ENCODE data around the gene PPP1R11. TPM values are rescaled to one million over a fixed set of nuclear protein-coding genes. Genes with fewer than 3 reads are reported as not detected.
"Not testable (repeated sequence)": the region's sequence is repeated elsewhere in the genome, so short reads cannot be mapped to it uniquely, and the experiment has no call there.

Gene PPP1R11, protein sequence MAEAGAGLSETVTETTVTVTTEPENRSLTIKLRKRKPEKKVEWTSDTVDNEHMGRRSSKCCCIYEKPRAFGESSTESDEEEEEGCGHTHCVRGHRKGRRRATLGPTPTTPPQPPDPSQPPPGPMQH
- total RNA-seq = 10 to 100 TPM; 67.1 to 70.9 TPM
- polyA plus RNA-seq = 122 TPM

DNA sequence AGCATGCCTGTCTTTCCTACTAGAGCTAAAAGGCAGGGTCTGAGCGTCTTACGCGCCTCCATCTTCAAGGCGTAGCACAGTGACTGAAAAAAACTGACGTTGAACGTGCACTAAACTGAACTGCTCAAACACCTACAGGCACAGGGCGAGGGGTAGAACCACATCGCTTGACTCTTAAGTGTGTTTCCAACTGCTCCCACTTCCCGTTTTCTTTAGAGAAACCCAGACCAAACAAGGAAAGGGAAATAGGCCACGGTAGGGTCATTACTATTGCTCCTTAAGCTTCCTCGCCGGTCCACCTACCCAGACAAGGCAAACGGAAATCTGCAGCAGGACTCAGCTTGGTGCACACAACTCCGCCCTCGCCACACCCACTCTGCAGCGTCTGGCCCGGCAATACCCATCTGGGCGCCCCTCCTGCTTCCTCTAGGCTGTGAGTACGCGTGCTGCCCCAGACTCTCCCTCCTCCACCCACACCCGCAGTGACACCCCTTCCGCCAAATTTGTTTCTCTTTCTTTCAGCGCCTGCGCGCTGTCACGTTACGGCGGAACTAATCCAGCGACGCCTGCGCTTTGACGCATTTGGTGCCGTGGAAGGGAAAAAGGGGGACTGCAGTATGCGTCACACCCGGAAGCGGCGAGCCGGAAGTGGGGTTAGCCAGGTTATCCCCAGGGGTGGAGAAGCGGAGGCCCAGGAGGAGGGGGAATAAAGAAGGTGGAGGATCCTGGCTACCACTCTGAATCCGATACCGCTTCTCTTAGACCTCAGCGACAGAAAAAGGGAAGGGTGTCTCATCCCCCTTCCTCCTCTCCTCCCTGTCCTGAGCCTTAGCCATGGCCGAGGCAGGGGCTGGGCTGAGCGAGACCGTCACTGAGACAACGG, at the start of gene PPP1R11:
Gene PPP1R11, plus strand, starts transcription at position 622 of the 883 bp plus-strand sequence. Its CDS starts 213 bp downstream, at position 835.
- Mint-ChIP-seq H3K4me3 (peak within 1 kb of the TSS; percentile 89 to 97 (median 92)), H3K36me3 (peaks cover 23 to 66% (median 29%) of the 10 kb centered on the region in 3 donors), H3K27ac (peak within 1 kb of the TSS; percentile 91 to 100 (median 98)), H3K9me3 (peaks cover 0 to 3% (median 0%) of the 10 kb centered on the region in 5 donors), H3K4me1 (peaks cover 56 to 77% (median 71%) of the 10 kb centered on the region in 3 donors), H3K27me3 (peaks cover 10 to 15% of the 10 kb centered on the region in 2 donors)
- DNase-seq = peak; percentile 98 to 100 (median 99)
- no peaks in the 10 kb centered on the region for H3K9me3 ChIP-seq (ENCODE audit: low read length)
- no peaks in the 10 kb centered on the region for H3K27me3 ChIP-seq (ENCODE audit: insufficient read depth, low read length, poor library complexity, severe bottlenecking)
- H3K36me3 ChIP-seq (ENCODE audit: insufficient read depth, low read length) = peaks cover 28% of the 10 kb centered on the region
- H3K4me1 ChIP-seq (ENCODE audit: insufficient read depth, low read length) = peaks cover 44% of the 10 kb centered on the region
- peak within 1 kb of the TSS; percentile 95 for H3K4me3 ChIP-seq (ENCODE audit: low read length)
- H3K27ac ChIP-seq (ENCODE audit: low read depth, low read length) = peak within 1 kb of the TSS; percentile 98
- ChIA-PET CTCF (interaction anchor here (0.9 to 1.8 kb wide), 2 partner anchors 36 to 58 kb away, joined by 3 to 7 read pairs; no protein-coding TSS in a partner anchor), POLR2A (interaction anchor here (0.6 to 1.6 kb wide), 6 partner anchors 35 to 1905 kb away, joined by 3 to 9 read pairs (median 3); partner anchors contain the start of genes DXO, TRIM26 and TRIM39)

DNA sequence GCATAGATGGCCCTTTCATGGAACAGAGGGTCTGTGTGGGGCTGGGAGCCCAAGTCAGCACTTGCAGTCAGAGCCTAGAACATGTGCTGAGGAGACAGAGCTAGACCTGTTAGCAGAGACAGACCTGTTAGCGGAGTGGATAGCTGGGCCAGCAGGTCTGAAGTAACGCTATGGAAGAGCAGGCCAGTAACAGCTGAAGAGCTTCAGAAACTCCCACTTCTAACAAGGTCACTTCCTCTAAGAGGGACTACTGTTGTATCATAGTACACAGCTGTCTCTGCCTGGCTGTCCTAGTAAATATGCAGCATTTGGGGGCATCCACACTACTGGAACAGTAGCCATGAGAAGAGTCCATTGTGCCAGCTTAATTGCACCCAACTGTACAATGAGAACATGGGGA, 47.2 kb upstream of the PPP1R11 start:
- no peak overlapping the region for H3K27ac ChIP-seq (ENCODE audit: low read depth, low read length)
- no peaks in the 10 kb centered on the region for H3K36me3 ChIP-seq (ENCODE audit: insufficient read depth, low read length)
- H3K27me3 ChIP-seq (ENCODE audit: insufficient read depth, low read length, poor library complexity, severe bottlenecking) = no peaks in the 10 kb centered on the region
- Mint-ChIP-seq H3K4me3 (no peak overlapping the region), H3K27me3 (no peaks in the 10 kb centered on the region), H3K9me3 (no peaks in the 10 kb centered on the region), H3K27ac (no peak overlapping the region), H3K4me1 (no peaks in the 10 kb centered on the region), H3K36me3 (peaks cover 0 to 21% (median 20%) of the 10 kb centered on the region in 3 donors)
- no peak for DNase-seq
- POLR2A ChIA-PET = no interaction called here
- no peaks in the 10 kb centered on the region for H3K4me1 ChIP-seq (ENCODE audit: insufficient read depth, low read length)
- no peak overlapping the region for H3K4me3 ChIP-seq (ENCODE audit: low read length)
- no peaks in the 10 kb centered on the region for H3K9me3 ChIP-seq (ENCODE audit: low read length)
- CTCF ChIA-PET = interaction anchor here (1.5 kb wide), 1 partner anchor 171 kb away, joined by 4 read pairs; no protein-coding TSS in a partner anchor

DNA sequence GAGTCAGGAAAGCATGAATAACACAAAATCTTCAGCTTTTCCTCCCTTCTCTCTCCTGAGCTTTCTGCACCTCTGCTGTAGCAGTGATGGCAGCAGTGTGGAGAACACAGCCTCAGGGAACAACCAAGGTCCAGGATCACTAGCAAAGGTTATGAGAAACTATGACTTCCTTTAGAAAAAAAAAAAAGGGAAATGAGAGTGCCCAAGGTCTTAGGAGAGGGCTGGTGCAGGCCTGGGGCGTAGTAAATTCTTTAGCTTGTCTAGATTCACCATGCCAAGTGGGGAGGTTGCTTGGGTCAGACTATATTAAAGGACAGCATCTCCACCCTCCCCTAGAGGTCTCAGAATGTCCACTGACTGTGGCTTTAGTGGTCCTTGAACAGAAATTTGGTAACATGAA, 46.4 kb upstream of the PPP1R11 start:
- Histone ChIP-seq H3K27me3 (ENCODE audit: insufficient read depth, low read length, poor library complexity, severe bottlenecking) (no peaks in the 10 kb centered on the region), H3K4me3 (ENCODE audit: low read length) (no peak overlapping the region), H3K36me3 (ENCODE audit: insufficient read depth, low read length) (no peaks in the 10 kb centered on the region), H3K27ac (ENCODE audit: low read depth, low read length) (no peak overlapping the region), H3K9me3 (ENCODE audit: low read length) (no peaks in the 10 kb centered on the region), H3K4me1 (ENCODE audit: insufficient read depth, low read length) (no peaks in the 10 kb centered on the region)
- Mint-ChIP-seq H3K9me3 (no peaks in the 10 kb centered on the region), H3K4me1 (no peaks in the 10 kb centered on the region), H3K27me3 (no peaks in the 10 kb centered on the region), H3K4me3 (no peak overlapping the region), H3K27ac (no peak overlapping the region), H3K36me3 (peaks cover 0 to 19% (median 17%) of the 10 kb centered on the region in 3 donors)
- no peak for DNase-seq
- ChIA-PET POLR2A (no interaction called here), CTCF (no interaction called here)

DNA sequence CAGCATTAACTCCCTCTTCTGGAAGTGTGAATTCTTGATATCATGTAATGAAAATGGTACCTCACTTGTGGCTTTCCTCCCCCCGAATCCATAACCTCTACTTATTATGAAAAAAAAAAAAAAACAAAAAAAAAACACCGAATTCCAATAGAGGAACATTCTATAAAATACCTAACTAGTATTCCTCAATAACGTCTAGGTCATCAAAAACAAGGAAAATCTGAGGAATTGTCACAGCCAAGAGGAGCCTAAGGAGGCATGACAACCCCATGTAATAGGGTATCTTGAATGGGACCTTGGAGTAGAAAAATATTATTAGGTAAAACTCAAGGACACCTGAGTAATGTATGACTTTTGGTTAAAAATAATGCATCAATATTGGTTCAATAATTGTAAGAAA, 44.8 kb upstream of the PPP1R11 start:
- H3K4me1 ChIP-seq (ENCODE audit: insufficient read depth, low read length) = no peaks in the 10 kb centered on the region
- ChIA-PET POLR2A (no interaction called here), CTCF (no interaction called here)
- H3K9me3 Mint-ChIP-seq = no peaks in the 10 kb centered on the region
- peaks cover 0 to 19% (median 15%) of the 10 kb centered on the region in 3 donors for H3K36me3 Mint-ChIP-seq
- no peak for DNase-seq
- no peaks in the 10 kb centered on the region for H3K36me3 ChIP-seq (ENCODE audit: insufficient read depth, low read length)
- H3K27ac ChIP-seq (ENCODE audit: low read depth, low read length) = no peak overlapping the region
- H3K27ac Mint-ChIP-seq = no peak overlapping the region
- no peaks in the 10 kb centered on the region for H3K27me3 ChIP-seq (ENCODE audit: insufficient read depth, low read length, poor library complexity, severe bottlenecking)
- H3K9me3 ChIP-seq (ENCODE audit: low read length) = no peaks in the 10 kb centered on the region
- no peak overlapping the region for H3K4me3 Mint-ChIP-seq
- no peaks in the 10 kb centered on the region for H3K27me3 Mint-ChIP-seq
- no peaks in the 10 kb centered on the region for H3K4me1 Mint-ChIP-seq
- no peak overlapping the region for H3K4me3 ChIP-seq (ENCODE audit: low read length)

DNA sequence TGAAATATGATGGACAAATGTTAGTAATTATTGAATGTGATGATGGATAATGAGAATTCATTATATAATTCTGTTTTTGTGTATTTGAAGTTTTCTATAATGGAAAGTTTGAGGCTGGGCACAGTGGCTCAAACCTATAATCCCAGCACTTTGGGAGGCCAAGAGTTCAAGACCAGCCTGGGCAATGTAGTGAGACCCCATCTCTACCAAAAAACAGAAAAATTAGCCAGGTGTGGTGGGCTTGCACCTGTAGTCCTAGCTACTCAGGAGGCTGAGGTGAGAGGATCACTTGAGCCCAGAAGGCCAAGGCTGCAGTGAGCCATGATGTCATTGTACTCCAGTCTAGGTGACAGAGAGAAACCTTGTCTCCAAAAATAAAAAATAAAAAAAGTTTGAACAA, 44.3 kb upstream of the PPP1R11 start:
- POLR2A ChIA-PET = not testable (repeated sequence)

DNA sequence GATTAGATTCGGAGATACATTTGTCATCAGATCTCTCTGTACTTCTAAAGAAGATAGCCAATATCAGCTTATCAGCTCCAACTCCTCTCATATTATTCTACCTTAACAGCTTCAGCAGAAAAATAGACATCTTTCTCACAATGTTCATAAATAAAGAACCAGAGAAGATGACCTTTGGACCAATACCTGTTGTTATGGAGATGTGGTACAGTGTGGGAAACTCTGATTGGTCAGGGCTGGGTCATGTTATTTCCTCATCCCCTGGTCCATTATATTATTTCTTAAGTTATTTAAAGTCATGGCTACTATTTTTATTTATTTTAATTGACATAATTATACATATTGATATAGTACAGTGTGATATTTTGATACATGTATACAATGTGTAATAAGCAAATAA, 41.8 kb upstream of the PPP1R11 start:
- H3K27ac Mint-ChIP-seq = no peak overlapping the region

More for the DNA sequence above, 44.3 kb upstream of the PPP1R11 start:
- H3K27ac Mint-ChIP-seq; H3K4me3 Mint-ChIP-seq; H3K27me3 ChIP-seq (ENCODE audit: insufficient read depth, low read length, poor library complexity, severe bottlenecking); H3K27me3 Mint-ChIP-seq; H3K9me3 Mint-ChIP-seq; DNase-seq; H3K36me3 ChIP-seq (ENCODE audit: insufficient read depth, low read length); CTCF ChIA-PET; H3K4me3 ChIP-seq (ENCODE audit: low read length); H3K9me3 ChIP-seq (ENCODE audit: low read length); H3K4me1 ChIP-seq (ENCODE audit: insufficient read depth, low read length); H3K27ac ChIP-seq (ENCODE audit: low read depth, low read length); H3K4me1 Mint-ChIP-seq: not testable (repeated sequence)
- peaks cover 0 to 19% (median 14%) of the 10 kb centered on the region in 3 donors for H3K36me3 Mint-ChIP-seq

DNA sequence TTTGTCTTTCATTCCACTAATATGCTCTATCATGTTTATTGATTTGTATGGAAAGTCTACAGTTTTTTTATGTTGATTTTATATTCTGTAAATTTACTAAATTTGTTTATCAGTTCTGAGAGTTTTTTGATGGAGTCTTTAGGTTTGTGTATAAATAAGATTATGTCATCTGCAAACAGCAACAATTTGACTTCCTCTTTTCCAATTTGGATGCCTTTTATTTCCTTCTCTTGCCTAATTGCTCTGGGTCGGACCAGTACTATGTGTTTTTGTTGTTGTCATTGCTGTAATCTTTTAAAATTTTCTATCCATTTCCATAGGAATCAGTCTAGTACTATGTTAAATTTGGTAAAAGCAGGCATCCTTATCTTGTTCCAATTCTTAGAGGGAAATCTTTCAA, 37.4 kb upstream of the PPP1R11 start:
- no peak overlapping the region for H3K4me3 Mint-ChIP-seq
- H3K27me3 Mint-ChIP-seq = no peaks in the 10 kb centered on the region
- CTCF ChIA-PET = no interaction called here
- no peaks in the 10 kb centered on the region for H3K9me3 ChIP-seq (ENCODE audit: low read length)
- no peaks in the 10 kb centered on the region for H3K4me1 Mint-ChIP-seq
- POLR2A ChIA-PET = no interaction called here
- H3K36me3 Mint-ChIP-seq = peaks cover 6 to 18% (median 8%) of the 10 kb centered on the region in 3 donors
- no peak overlapping the region for H3K4me3 ChIP-seq (ENCODE audit: low read length)
- no peaks in the 10 kb centered on the region for H3K36me3 ChIP-seq (ENCODE audit: insufficient read depth, low read length)
- H3K27ac Mint-ChIP-seq = no peak overlapping the region
- H3K27ac ChIP-seq (ENCODE audit: low read depth, low read length) = no peak overlapping the region
- no peaks in the 10 kb centered on the region for H3K27me3 ChIP-seq (ENCODE audit: insufficient read depth, low read length, poor library complexity, severe bottlenecking)
- H3K4me1 ChIP-seq (ENCODE audit: insufficient read depth, low read length) = no peaks in the 10 kb centered on the region
- DNase-seq = no peak
- H3K9me3 Mint-ChIP-seq = no peaks in the 10 kb centered on the region

More for the DNA sequence above, 41.8 kb upstream of the PPP1R11 start:
- Histone ChIP-seq H3K36me3 (ENCODE audit: insufficient read depth, low read length) (no peaks in the 10 kb centered on the region), H3K4me1 (ENCODE audit: insufficient read depth, low read length) (no peaks in the 10 kb centered on the region), H3K27ac (ENCODE audit: low read depth, low read length) (no peak overlapping the region), H3K4me3 (ENCODE audit: low read length) (no peak overlapping the region), H3K9me3 (ENCODE audit: low read length) (no peaks in the 10 kb centered on the region), H3K27me3 (ENCODE audit: insufficient read depth, low read length, poor library complexity, severe bottlenecking) (no peaks in the 10 kb centered on the region)
- H3K27me3 Mint-ChIP-seq = no peaks in the 10 kb centered on the region
- POLR2A ChIA-PET = no interaction called here
- CTCF ChIA-PET = no interaction called here
- no peaks in the 10 kb centered on the region for H3K4me1 Mint-ChIP-seq
- H3K4me3 Mint-ChIP-seq = no peak overlapping the region
- H3K9me3 Mint-ChIP-seq = no peaks in the 10 kb centered on the region
- H3K36me3 Mint-ChIP-seq = peaks cover 0 to 14% (median 14%) of the 10 kb centered on the region in 3 donors
- no peak for DNase-seq

DNA sequence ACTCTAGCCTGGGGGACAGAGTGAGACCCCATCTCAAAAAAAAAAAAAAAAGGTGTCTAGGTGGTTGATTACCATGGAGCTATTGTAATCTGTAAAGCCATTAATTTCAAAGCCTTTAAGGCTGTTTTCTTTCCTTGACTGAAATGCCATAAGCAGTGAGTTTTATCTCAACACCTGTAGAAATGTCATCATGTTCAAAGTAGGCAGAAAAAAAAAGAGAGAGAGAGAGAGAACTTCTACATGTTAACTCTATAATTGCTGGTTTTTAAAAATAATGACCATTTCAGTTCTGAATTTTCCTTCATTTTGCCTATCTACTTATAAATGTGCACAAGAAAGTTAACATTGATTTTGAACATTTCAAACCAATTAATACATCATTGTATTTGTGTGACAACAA, 35.6 kb upstream of the PPP1R11 start:
- no peak overlapping the region for H3K27ac Mint-ChIP-seq
- no peaks in the 10 kb centered on the region for H3K9me3 Mint-ChIP-seq
- H3K4me3 ChIP-seq (ENCODE audit: low read length) = no peak overlapping the region
- CTCF ChIA-PET = no interaction called here
- H3K4me1 ChIP-seq (ENCODE audit: insufficient read depth, low read length) = no peaks in the 10 kb centered on the region
- POLR2A ChIA-PET = no interaction called here
- H3K9me3 ChIP-seq (ENCODE audit: low read length) = no peaks in the 10 kb centered on the region
- H3K27me3 ChIP-seq (ENCODE audit: insufficient read depth, low read length, poor library complexity, severe bottlenecking) = no peaks in the 10 kb centered on the region
- DNase-seq = no peak
- H3K27me3 Mint-ChIP-seq = no peaks in the 10 kb centered on the region
- no peaks in the 10 kb centered on the region for H3K36me3 ChIP-seq (ENCODE audit: insufficient read depth, low read length)
- H3K27ac ChIP-seq (ENCODE audit: low read depth, low read length) = no peak overlapping the region
- no peaks in the 10 kb centered on the region for H3K4me1 Mint-ChIP-seq
- H3K36me3 Mint-ChIP-seq = peaks cover 6 to 29% (median 16%) of the 10 kb centered on the region in 3 donors
- H3K4me3 Mint-ChIP-seq = no peak overlapping the region

All from CD8-positive, alpha-beta memory T cell (primary cell).